Measurements from ENCODE around the gene MT4.
A peak's percentile ranks its signal among the peaks of the same experiment; 100 is the strongest.

MT4 gene

DNA sequence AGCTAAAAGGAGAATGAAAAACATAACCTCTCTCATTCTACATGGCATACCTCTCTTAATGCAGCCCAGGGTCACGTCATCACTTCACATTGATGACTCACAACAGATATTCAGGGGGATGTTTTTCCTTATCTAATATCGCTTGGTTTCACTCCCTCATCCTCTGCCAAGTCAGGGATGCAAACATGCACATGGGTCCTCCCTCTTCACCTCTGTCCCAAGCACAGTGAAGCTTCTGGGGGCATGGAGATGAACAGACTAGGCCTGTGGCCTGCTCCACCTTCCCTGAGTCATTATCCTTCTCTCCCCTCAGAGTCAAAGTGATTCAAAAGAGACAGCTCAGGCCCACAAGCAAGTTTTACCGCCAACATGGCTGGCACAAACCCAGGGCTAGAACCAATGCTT is 41.2 kb downstream of the MT4 start:
- TF ChIP-seq, protein P1, sequence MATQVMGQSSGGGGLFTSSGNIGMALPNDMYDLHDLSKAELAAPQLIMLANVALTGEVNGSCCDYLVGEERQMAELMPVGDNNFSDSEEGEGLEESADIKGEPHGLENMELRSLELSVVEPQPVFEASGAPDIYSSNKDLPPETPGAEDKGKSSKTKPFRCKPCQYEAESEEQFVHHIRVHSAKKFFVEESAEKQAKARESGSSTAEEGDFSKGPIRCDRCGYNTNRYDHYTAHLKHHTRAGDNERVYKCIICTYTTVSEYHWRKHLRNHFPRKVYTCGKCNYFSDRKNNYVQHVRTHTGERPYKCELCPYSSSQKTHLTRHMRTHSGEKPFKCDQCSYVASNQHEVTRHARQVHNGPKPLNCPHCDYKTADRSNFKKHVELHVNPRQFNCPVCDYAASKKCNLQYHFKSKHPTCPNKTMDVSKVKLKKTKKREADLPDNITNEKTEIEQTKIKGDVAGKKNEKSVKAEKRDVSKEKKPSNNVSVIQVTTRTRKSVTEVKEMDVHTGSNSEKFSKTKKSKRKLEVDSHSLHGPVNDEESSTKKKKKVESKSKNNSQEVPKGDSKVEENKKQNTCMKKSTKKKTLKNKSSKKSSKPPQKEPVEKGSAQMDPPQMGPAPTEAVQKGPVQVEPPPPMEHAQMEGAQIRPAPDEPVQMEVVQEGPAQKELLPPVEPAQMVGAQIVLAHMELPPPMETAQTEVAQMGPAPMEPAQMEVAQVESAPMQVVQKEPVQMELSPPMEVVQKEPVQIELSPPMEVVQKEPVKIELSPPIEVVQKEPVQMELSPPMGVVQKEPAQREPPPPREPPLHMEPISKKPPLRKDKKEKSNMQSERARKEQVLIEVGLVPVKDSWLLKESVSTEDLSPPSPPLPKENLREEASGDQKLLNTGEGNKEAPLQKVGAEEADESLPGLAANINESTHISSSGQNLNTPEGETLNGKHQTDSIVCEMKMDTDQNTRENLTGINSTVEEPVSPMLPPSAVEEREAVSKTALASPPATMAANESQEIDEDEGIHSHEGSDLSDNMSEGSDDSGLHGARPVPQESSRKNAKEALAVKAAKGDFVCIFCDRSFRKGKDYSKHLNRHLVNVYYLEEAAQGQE (IDR thresholded peaks at IDR 0.05; ENCODE audit: insufficient read depth in 1 of 2, low read depth in 2 of 2, low read length in 2 of 2): no peak
- no peak for TF ChIP-seq POLR2AphosphoS5 (IDR thresholded peaks at IDR 0.05; ENCODE audit: low read depth, low read length)
- no peak for TF ChIP-seq TAF1 (IDR thresholded peaks at IDR 0.05; ENCODE audit: borderline replicate concordance, insufficient read depth, low read length)
- TF ChIP-seq SIN3A (IDR thresholded peaks at IDR 0.05; ENCODE audit: borderline replicate concordance, insufficient read depth, low read length): no peak
- TF ChIP-seq FOXP2 (optimal IDR thresholded peaks at IDR 0.05; ENCODE audit: borderline replicate concordance, extremely low read depth, extremely low read length, insufficient read depth): no peak

DNA sequence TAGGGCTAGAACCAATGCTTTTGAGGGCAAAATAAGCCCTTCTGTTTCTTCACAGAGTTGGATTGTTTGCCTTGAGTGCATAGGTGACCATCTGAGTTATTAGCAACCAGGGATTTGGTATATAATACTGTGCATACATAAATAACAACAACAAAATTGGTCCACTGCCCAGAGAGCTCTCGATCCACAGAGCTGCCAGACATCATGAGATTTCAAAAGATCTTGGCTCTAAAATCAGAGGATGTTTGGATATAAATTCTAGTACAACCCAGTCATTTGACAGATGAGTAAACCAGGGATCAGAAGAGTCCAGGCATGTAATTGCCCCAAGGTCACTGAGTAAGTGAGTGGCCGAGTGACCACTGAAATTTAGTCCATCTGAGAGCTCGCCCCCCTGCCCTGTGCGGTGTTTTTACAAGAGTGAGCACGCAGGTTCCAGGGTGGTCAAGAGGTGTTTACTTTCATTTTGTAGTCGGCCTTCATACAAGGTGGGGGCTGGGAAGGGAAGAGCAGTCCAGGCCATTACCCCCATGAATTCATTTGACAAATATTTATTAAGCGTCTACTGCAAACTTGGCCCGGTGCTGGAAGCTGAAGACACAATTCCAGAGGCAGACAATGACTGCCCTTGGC is 41.7 kb downstream of the MT4 start:
- no peak for TF ChIP-seq SIN3A (IDR thresholded peaks at IDR 0.05; ENCODE audit: borderline replicate concordance, insufficient read depth, low read length)
- TF ChIP-seq, protein P1 (IDR thresholded peaks at IDR 0.05; ENCODE audit: insufficient read depth in 1 of 2, low read depth in 2 of 2, low read length in 2 of 2): no peak
- no peak for TF ChIP-seq POLR2AphosphoS5 (IDR thresholded peaks at IDR 0.05; ENCODE audit: low read depth, low read length)
- no peak for TF ChIP-seq FOXP2 (optimal IDR thresholded peaks at IDR 0.05; ENCODE audit: borderline replicate concordance, extremely low read depth, extremely low read length, insufficient read depth)
- TF ChIP-seq TAF1 (IDR thresholded peaks at IDR 0.05; ENCODE audit: borderline replicate concordance, insufficient read depth, low read length): no peak

DNA sequence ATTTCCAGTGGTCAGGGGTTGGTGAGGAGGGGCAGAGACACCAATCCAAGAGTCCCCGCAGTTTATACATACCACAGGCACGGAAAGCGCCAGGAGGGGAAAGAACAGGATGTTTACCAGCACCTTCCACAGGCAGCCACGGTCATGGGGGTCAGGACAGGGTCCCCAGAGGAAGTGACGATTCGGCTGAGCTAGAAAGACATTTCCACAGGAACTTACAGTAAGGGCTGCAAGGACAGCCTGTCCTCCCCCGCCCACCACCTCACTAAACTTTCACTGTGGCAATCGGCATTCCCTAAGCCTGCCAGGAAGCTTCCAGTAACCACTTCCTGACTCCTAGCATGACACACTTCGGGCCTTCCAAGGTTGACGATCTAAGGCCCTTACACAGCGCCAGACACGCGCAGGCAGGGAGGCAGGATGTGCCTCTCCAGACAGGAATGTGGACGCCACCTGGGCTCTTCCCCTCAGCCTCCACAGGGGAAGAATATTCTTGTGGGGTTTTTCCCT is 42.3 kb downstream of the MT4 start:
- TF ChIP-seq, protein P1 (IDR thresholded peaks at IDR 0.05; ENCODE audit: insufficient read depth in 1 of 2, low read depth in 2 of 2, low read length in 2 of 2): no peak
- TF ChIP-seq FOXP2 (optimal IDR thresholded peaks at IDR 0.05; ENCODE audit: borderline replicate concordance, extremely low read depth, extremely low read length, insufficient read depth): peak; percentile 72

DNA sequence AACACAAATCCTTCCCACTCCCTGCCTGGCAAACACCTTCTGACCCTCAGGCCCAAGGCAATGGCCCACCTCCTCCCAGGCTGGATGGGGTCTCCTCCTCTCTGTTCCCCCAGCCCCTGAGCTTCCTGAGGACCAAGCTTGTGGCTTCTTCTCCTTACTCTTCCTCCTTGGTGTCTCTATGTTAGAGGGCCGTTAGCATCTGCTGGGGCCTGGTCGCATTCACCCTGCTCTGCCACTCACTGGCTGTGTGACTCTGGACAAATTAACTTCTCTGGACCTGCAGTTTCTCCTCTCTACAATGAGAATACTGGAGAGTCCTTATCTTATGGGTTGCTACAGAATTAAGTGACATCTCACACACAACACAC is 42.8 kb downstream of the MT4 start:
- TF ChIP-seq FOXP2 (optimal IDR thresholded peaks at IDR 0.05; ENCODE audit: borderline replicate concordance, extremely low read depth, extremely low read length, insufficient read depth) (no peak), POLR2AphosphoS5 (IDR thresholded peaks at IDR 0.05; ENCODE audit: low read depth, low read length) (no peak), TAF1 (IDR thresholded peaks at IDR 0.05; ENCODE audit: borderline replicate concordance, insufficient read depth, low read length) (no peak), SIN3A (IDR thresholded peaks at IDR 0.05; ENCODE audit: borderline replicate concordance, insufficient read depth, low read length) (no peak)
- TF ChIP-seq, protein P1 (IDR thresholded peaks at IDR 0.05; ENCODE audit: insufficient read depth in 1 of 2, low read depth in 2 of 2, low read length in 2 of 2): no peak

All from PFSK-1 (cell line).